ENCODE results near the gene POU2AF1. TPM values are rescaled to one million over a fixed set of nuclear protein-coding genes. Genes with fewer than 3 reads are reported as not detected.

The POU2AF1 gene
- polyA plus RNA-seq, 1 donor (not counting 4 experiments of a cell fraction or from before 2014, with no cell fraction given) = not detected

DNA sequence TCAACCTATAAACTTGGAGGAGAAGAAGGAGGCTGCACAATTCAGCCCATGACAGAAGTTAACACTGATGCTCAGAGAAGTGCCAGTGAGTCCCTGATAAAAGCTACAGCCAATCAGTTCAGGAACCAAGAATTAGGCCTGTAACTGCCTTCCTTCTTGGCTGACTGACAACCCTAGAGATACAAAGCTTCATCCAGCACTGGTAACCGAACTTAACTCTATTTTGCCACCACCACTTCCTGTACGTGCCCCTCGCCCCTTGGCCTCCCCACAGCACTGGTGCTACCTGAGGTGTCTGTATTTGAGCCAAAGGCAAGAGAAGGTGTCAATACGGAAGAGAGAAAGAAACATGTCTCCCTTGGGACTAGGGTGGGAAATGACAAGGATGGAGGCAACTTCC lies 40.1 kb upstream of the POU2AF1 start:
- FAIRE-seq (no peak), DNase-seq (ENCODE audit: low read depth, low spot score) (no peak)
- H3K9ac ChIP-seq (ENCODE audit: control insufficient read depth, extremely low read depth, insufficient read depth, low read length) = no peak overlapping the region
- no peaks in the 10 kb centered on the region for H3K79me2 ChIP-seq (ENCODE audit: control insufficient read depth, insufficient read depth, low read length)
- no peaks in the 10 kb centered on the region for H3K9me1 ChIP-seq (ENCODE audit: control insufficient read depth, extremely low read depth, insufficient read depth, low read length)
- no peak overlapping the region for H2AFZ ChIP-seq (ENCODE audit: control insufficient read depth, low read length)
- no peaks in the 10 kb centered on the region for H3K36me3 ChIP-seq (ENCODE audit: control insufficient read depth in 2 of 2, extremely low read depth in 1 of 2, insufficient read depth in 2 of 2, low read length in 2 of 2)
- no peak overlapping the region for H3K4me2 ChIP-seq (ENCODE audit: control insufficient read depth, extremely low read depth, insufficient read depth, low read depth, low read length)
- dilution Hi-C loops (cut with MboI; ENCODE audit: extremely low pct_ligation_motif_present, low sequenced_read_pairs) = no loop called here
- no peaks in the 10 kb centered on the region for H4K20me1 ChIP-seq (ENCODE audit: control insufficient read depth, extremely low read depth, insufficient read depth, low read length)
- H3K27me3 ChIP-seq (ENCODE audit: control insufficient read depth, extremely low read depth, insufficient read depth, low read length) = peaks cover 6% of the 10 kb centered on the region
- no peak for TF ChIP-seq EZH2 (IDR thresholded peaks at IDR 0.05; ENCODE audit: low read length)
- TF ChIP-seq, protein P1, sequence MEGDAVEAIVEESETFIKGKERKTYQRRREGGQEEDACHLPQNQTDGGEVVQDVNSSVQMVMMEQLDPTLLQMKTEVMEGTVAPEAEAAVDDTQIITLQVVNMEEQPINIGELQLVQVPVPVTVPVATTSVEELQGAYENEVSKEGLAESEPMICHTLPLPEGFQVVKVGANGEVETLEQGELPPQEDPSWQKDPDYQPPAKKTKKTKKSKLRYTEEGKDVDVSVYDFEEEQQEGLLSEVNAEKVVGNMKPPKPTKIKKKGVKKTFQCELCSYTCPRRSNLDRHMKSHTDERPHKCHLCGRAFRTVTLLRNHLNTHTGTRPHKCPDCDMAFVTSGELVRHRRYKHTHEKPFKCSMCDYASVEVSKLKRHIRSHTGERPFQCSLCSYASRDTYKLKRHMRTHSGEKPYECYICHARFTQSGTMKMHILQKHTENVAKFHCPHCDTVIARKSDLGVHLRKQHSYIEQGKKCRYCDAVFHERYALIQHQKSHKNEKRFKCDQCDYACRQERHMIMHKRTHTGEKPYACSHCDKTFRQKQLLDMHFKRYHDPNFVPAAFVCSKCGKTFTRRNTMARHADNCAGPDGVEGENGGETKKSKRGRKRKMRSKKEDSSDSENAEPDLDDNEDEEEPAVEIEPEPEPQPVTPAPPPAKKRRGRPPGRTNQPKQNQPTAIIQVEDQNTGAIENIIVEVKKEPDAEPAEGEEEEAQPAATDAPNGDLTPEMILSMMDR (optimal IDR thresholded peaks at IDR 0.05 in 1 of 3, IDR thresholded peaks at IDR 0.05 in 1 of 3, conservative IDR thresholded peaks at IDR 0.05 in 1 of 3; ENCODE audit: extremely low read depth in 1 of 3, insufficient read depth in 2 of 3, low read length in 3 of 3) = no peak
- no peak overlapping the region for H3K4me3 ChIP-seq (ENCODE audit: control insufficient read depth in 2 of 3, extremely low read depth in 1 of 3, insufficient read depth in 2 of 3, low read depth in 1 of 3, low read length in 3 of 3)
- H3K27ac ChIP-seq (ENCODE audit: control insufficient read depth, insufficient read depth, low read length) = no peak overlapping the region
- H3K4me1 ChIP-seq (ENCODE audit: control insufficient read depth, extremely low read depth, insufficient read depth, low read length) = no peaks in the 10 kb centered on the region
- no peaks in the 10 kb centered on the region for H3K9me3 ChIP-seq (ENCODE audit: control insufficient read depth, low read depth, low read length)

DNA sequence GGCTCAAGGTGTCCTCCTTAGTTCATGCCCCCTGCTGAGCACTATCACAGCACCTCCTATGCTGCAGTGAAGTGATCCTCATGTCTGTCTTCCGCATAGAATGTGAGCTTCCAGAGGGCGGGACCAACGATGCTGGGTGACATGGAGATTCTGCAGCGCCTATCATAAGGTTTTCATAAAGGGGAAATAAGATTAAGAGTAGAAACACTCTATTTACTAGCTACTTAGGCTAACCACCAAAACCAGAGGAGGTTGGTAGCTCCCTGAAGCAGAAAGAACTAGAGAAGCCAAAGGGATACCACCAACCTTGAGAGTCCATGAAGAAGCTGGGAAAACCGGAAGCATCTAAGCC lies 39.3 kb upstream of the POU2AF1 start:
- Histone ChIP-seq H3K27me3 (ENCODE audit: control insufficient read depth, extremely low read depth, insufficient read depth, low read length) (peaks cover 6% of the 10 kb centered on the region), H2AFZ (ENCODE audit: control insufficient read depth, low read length) (no peak overlapping the region), H3K9me1 (ENCODE audit: control insufficient read depth, extremely low read depth, insufficient read depth, low read length) (no peaks in the 10 kb centered on the region), H3K4me3 (ENCODE audit: control insufficient read depth in 2 of 3, extremely low read depth in 1 of 3, insufficient read depth in 2 of 3, low read depth in 1 of 3, low read length in 3 of 3) (no peak overlapping the region), H3K9ac (ENCODE audit: control insufficient read depth, extremely low read depth, insufficient read depth, low read length) (no peak overlapping the region), H3K36me3 (ENCODE audit: control insufficient read depth in 2 of 2, extremely low read depth in 1 of 2, insufficient read depth in 2 of 2, low read length in 2 of 2) (no peaks in the 10 kb centered on the region), H3K79me2 (ENCODE audit: control insufficient read depth, insufficient read depth, low read length) (no peaks in the 10 kb centered on the region), H3K27ac (ENCODE audit: control insufficient read depth, insufficient read depth, low read length) (no peak overlapping the region), H3K4me2 (ENCODE audit: control insufficient read depth, extremely low read depth, insufficient read depth, low read depth, low read length) (no peak overlapping the region), H4K20me1 (ENCODE audit: control insufficient read depth, extremely low read depth, insufficient read depth, low read length) (no peaks in the 10 kb centered on the region), H3K4me1 (ENCODE audit: control insufficient read depth, extremely low read depth, insufficient read depth, low read length) (no peaks in the 10 kb centered on the region), H3K9me3 (ENCODE audit: control insufficient read depth, low read depth, low read length) (no peaks in the 10 kb centered on the region)
- FAIRE-seq (no peak), DNase-seq (ENCODE audit: low read depth, low spot score) (no peak)
- no peak for TF ChIP-seq EZH2 (IDR thresholded peaks at IDR 0.05; ENCODE audit: low read length)
- TF ChIP-seq, protein P1 (optimal IDR thresholded peaks at IDR 0.05 in 1 of 3, IDR thresholded peaks at IDR 0.05 in 1 of 3, conservative IDR thresholded peaks at IDR 0.05 in 1 of 3; ENCODE audit: extremely low read depth in 1 of 3, insufficient read depth in 2 of 3, low read length in 3 of 3) = no peak
- dilution Hi-C loops (cut with MboI; ENCODE audit: extremely low pct_ligation_motif_present, low sequenced_read_pairs) = no loop called here

All from keratinocyte (primary cell).